DMS153 treated with DMSO at 0.1 percent for 48 hours (cell line): Measurements from ENCODE around the gene POP4.

Experiments used
- DNase-seq: peaks from one replicate; lab custom pipeline; 2025; ENCODE audit not compliant: unreplicated experiment; lab: John Stamatoyannopoulos, UW

POP4 gene

DNA sequence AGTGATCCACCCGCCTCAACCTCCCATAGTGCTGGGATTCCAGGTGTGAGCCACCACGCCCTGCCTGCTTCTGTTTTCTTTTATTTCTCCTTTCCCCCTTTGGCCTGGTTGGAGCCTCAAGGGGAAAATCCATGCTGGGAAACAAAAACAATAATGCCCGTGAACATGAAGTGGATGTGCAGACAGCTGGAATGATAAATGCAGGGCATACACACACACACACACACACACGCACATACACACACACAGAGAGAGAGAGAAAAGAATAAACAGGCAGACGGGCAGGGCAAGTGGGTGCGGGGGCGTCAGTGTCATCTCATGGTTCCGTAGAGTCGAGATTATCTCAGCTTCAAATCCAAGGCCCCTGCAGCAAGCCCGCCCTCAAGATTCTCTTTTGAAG is 54.8 kb downstream of the POP4 start:
- DNase-seq = no peak

DNA sequence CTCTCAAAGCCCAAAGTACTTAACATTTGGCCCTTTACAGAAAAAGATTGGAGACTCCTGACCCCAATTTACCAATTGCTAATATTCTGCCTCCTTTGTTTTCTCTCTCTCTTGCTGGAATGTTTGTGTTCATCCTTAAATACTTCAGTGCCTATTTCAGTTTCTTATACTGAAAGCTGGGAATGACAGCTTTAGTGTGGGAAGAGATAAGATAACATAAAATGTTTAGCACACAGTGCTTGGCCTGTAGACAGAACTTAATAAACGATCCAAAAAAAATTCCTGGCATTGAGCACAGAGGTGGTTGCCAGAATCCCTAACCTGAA is 56.2 kb downstream of the POP4 start:
- DNase-seq = no peak

DNA sequence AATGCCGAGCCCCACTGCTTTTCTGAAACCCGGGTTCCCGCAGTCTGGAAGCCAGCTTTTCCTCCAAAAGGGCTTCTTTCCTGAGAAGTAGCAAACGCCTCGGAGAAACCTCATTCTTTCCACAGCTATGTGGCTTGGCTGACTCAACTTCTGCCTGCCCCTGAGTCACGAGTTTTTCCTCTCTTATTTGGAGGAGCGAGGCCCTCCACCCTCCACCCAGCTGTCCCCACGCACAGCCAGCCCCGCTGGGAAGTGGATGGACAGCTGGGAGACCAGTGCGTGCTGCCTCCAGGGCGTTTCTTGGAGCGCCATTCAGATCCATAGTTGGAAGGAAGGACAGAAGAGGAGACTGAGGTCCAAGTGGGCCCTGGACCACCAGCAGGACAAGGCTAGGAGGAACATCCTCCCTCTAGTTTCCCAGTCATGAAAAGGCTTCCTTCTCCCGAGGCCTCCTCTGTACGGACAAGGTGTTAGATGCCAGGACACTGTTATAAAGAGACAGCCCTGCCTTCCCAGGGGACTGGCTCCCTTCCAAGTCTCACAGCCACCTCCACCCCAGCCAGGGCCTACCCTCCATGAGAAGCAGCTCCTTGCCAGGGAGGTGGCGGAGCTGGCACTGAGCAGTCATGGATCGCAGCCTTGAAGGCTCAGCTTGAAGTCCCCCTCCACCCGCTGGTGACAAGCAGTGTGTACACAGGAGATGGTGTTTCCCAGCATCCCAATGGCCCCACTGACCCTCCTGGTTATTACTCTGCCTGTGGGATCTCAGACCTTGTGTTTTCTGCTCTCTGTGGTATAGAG is 56.7 kb downstream of the POP4 start:
- DNase-seq = no peak

- DNase-seq = no peak
Measured at GRCh38 chr19:29663861-29664752, 58.0 kb downstream of the POP4 start.

DNA sequence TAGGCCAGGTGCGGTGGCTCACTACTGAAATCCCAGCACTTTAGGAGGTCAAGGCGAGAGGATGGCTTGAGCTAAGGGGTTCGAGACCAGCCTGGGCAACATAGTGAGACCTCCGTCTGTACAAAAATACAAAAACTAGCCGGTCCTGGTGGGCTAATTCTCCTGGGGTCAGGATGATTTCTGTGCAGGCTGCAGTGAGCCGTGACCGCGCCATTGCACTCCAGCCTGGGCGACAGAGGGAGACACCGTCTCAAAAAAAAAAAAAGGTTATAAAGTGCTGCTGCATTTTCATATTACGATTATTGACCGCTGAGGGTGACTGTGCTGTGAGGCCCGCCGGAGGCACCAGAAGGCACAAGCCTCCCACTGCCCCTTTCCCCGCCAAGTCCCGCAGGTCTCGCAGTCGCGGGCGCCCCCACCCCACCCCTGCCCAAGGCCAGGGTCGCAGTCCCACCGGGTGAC is 58.7 kb downstream of the POP4 start:
- DNase-seq = no peak

GRCh38 chr19:29665215-29665825 is 59.2 kb downstream of the POP4 start, which contains the start of gene PLEKHF1:
Gene PLEKHF1, plus strand, starts transcription at chr19:29665461. Its CDS starts 8,379 bp downstream, at chr19:29673840.
- DNase-seq = peak; percentile 43

GRCh38 chr19:29665826-29666577 is 59.9 kb downstream of the POP4 start:
- DNase-seq = no peak
